HG03159 (cell line): Measurements from ENCODE around the gene PCNT.

Experiments
- ATAC-seq: cut with Tn5 transposase; IDR thresholded peaks from one replicate; pipeline ENCODE4 v1.9.1; 2021; ENCODE audit warnings: mild to moderate bottlenecking, moderate library complexity; ENCODE audit not compliant: unreplicated experiment

The PCNT gene

DNA sequence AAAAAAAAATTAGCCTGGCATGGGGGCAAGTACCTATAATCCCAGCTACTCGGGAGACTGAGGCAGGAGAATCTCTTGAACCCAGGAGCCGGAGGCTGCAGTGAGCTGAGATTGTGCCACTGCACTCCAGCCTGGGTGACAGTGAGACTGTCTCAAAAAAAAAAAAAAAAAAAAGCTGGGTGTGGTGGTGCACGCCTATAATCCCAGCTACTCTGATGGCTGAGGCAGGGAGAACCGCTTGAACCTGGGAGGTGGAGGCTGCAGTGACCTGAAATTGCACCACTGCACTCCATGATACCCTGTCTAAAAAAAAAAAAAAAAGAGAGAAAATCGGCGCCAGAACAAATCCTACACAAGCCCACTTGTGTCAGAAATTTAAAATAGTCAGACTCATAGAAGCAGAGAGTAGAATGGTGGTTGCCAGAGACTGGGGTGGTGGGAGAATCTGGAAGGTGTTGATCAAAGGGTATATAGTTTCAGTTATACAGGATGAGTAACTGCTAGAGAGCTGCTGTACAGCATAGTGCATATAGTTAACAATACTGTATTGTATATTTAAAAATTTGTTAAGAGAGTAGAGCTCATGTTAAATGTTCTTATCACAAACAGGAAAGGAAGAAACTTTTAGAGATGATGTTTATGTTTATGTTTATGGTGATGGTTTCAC is 144.3 kb downstream of the PCNT start:
- no peak for ATAC-seq

DNA sequence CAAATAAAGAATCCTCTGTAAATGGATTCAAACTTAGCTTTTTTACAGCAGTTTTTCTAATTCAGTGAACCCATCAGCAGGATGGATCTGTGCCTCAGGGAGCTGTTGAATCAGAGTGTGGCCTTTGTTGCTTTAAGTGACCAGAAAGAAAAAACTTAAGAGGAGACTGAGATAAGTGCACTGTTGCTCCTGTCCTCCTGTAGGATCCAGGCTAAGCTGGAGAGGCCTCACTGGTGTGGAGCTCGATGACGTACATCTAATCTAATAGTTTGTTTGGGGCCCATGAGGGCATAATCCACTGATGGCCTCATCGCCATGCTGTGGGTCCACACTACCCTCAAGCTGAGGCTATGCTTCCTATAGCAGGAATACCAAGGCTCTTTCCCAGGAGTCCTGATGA is 145.3 kb downstream of the PCNT start:
- ATAC-seq, result no peak

DNA sequence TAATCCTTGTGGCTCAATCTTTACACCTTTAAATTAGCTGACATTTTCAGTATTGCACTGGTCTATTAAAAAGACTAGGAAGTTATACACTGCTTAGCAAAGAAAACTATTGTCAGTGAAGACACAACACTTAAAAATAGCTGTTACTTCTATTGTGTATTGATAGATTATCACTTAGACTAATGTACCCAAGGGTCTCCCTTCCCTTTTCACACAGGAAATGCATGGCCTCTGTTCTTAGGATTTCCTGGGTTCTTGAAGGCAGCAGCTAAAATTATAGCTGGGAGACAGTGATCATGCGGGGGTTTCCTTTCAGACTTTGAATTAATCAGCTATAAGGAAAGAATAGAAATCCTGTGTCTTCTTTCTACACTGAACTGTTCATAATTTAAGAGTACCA is 147.6 kb downstream of the PCNT start:
- no peak for ATAC-seq

DNA sequence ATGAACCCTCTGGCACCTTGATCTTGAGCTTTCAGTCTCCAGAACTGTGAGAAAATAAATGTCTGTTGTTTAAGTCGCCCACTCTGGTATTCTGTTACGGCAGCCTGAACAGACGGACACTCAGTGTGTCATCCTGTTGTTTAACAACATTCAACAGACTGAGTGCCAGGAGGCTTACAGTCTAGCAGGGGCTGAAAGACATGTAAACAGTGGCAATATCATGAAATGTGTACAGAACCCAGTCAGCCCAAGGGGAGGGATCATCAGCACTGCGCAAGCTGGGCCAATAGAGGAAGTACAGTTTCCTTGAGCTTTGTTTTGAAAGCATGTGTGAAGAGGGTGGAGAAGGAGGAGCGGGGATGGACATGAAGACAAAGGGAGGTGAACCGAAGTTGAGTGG is 148.3 kb downstream of the PCNT start:
- ATAC-seq, result no peak

DNA sequence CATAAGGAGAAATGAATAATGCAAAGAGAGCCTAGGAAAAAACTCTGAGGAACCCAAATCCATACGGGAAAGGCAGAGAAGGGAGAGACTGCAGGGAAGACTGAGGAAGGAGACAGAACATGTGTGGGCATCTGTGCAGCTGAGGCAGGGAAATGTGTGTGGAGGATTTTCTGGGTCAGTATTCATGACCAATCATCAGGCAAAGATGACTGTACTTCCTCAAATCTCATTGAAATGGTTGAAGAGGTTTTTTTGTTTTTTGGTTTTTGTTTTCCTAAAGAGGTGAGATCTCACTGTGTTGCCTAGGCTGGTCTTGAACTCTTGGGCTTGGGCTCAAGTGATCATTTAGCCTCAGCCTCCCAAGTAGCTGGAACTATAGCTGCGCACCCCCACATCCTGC is 150.4 kb downstream of the PCNT start:
- no peak for ATAC-seq

DNA sequence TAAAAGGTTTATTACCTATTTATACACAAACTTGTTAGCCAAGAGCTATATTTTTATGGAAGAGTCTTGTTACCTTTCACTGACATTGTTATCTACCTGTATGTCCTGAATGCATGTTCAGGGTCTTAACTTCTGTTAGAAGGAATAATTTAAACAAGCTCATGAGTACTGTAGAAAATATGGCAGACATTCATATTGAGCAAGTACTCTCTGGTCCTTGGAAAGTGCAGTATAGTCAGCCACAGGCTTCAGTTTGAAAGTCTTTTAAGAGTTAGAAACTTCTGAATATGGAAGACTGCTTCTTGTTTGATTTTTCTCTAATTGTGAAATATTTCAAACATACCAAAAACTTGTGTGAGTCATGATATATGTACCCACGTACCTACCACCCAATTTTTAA is 151.3 kb downstream of the PCNT start:
- ATAC-seq, result no peak

DNA sequence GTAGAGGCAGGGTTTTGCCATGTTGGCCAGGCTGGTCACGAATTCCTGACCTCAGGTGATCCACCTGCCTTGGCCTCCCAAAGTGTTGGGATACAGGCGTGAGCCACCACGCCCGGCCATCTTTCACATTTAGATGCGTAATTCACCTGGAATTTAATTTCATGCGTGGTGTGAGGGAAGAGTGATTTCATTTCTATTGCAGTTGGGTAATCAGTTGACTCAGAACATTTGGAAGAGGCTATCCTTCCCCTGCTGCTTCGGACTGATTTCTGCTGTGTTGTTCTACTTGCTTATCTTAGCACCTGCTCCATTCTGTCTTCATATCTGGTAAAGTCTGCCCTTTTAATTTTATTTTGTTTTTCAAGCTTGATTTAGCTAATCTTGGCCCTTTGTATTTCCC is 153.8 kb downstream of the PCNT start:
- ATAC-seq, result no peak

DNA sequence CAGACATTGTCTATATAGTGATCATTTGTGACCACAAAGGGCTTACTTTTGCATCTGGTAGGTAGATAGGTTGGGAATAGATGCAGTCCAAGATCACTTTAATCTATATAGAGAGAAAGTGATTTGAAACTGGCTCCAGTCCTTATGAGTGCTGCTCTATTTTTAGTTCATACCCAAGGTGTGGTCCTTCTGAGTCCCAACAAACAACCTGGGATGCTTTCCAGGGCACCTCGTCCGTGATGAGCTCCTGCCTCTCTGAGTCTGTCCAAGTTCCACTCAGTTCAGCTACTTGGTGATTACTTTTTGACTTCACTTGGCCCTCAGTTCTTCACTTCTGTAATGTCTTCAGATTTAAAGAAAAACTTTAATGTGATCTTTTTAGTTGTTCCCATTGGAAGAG is 155.0 kb downstream of the PCNT start:
- no peak for ATAC-seq

DNA sequence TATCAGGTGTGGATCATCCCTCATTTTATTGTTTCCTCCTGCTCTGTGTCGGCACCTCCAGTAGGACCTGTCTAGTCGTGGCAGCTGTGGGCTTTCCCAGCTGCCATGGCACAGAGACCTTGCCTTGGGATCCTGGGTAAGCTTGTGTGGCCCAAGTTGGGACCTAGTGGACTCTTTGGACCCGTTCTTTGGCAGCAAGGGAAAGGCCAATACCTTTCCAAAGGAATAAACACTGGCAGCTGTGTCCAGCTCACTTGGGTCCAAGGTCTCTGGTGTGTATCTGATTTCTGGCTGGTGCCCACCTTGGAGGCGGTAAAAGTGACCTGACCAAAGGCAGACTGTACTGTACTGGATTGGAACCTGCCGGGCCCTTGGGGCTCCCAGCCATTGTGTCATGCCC is 156.5 kb downstream of the PCNT start:
- ATAC-seq, result no peak

DNA sequence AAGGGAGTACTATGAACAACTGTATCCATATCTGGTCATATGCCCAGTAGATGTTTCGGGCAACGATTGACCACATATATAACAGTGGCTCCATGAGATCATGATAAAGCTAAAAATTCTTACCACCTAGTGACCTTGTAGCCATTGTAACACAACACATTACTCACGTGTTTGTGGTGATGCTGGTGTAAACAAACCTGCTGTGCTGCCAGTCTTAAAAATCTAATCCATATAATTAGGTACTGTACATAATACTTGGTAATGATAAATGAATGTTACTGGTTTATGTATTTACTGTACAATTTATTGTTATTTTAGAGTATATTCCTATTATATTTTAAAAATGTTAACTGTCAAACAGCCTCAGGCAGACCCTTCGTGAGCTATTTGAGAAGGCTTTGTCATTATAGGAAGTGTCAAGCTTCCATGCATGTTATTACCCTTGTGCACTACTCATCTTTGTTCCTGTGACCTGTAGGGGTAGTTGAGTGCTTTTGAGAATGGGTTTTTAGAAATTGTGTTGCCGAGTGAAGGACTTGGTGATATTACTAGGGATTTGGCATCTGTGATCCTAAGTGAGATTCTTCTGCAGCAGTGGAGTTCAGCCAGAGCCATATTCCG is 158.4 kb downstream of the PCNT start:
- no peak for ATAC-seq

DNA sequence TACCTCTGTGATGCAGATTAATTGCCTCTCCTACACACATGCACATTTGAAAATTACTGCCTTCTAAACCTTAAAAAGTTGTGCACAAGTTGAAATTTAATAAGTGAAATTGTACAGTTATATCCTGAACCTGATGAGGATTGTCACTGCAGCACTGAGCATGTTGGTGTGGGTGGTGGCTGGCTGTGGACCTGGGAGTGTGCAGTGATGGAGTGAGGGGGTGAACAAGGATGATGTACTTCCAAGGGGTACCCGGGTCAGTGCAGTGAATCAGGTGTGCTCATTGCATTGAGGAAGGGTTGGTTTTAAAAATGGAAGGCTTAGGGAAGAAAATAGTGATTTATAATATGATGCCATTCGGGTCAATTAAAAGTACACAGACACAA is 158.9 kb downstream of the PCNT start:
- ATAC-seq, result no peak

DNA sequence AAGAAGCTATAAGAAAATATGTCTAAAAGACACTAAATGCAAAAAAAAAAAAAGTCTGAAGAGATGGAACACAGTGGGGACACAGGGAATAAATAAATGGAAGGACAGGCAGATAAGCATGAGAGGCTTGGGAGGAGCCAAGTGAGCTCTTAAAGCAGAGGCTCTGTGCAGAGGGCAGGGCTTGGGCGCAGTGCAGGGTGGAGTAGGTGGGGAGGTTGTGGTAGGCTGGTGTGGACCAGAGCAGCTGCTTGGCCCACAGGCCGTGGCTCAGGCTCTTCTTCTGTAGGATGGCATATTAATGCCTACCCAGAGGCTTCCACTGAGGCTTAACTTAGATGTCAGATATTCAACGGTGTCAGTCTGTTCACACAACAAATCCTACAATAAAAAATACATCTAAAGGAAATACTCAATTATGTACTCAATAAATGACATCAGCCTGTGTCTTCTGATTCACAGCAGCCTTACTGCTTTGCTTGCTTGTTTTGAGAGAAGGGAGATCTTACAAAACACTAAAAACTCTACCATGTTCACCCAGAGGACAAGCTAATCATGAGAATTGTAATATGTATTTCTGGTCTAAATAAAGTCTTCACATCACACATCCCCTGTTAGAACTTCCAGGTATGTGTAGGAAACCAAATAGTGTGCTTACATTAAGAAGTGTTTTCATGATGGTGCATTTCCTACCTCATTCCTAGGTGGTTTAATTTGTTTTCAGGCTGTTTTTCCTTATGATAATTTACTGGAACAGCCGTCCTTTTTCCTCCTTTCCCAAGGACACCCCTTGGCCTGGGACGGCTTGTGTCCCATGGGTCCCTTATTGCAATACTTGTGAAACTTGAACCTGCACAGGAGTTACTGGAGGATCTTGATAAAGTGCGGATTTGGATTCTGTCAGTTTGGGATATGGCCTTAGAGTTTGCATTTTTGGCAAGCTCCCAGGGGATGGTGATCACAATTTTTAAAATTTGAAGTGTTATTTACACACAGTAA is 159.6 kb downstream of the PCNT start:
- ATAC-seq, result no peak

DNA sequence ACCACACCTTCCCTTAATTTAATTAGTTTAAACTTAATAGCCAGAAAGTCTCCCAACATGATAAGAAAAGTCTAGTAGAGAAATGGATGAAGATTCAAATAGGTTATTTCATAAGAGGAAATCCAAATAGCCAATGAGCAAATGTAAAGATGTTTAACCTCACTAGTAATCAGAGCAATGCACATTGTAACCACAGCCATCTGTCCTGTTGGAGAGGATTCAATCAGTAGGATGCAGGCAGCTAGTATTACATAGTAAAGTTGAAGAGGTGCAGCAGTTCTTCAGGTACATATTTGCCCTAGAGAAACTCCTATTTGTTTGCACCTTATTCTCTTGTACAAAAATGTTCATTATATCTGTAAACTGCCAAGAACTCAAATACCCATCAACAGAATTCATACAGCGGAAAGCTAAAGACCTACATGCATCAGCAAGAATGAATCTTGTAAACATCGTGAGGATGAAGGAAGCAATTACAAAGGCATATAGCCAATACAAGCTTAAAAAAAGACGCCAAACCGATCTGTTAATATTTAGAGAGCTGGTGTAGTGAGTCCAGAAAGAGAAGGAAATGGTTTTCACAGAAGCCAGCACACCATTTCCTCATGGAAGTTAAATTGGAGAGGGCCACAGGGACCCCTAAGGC is 162.6 kb downstream of the PCNT start:
- no peak for ATAC-seq

DNA sequence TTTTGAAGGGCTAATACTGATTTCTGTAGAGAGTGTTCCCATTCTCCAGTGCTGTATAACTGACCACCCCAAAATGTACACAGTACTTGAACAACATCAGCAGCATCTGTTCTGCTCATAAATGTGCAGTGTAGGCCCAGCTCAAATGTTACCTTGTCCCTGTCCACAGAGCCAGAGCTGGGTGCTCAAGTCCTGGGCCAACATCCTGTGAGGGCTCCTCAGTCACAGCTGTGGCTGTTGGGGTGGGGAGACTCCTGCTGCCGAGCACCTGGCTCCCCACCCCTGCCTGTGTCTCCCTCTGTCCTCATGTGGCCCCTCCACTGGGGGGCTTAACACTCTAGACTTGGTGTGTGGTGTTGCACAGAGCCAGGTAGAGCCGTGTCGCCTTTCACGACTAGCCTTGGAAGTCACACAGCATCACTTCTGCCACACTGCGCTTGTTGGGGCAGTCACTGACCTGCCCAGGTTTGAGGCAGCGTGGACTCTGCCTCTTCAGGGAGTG is 165.3 kb downstream of the PCNT start:
- no peak for ATAC-seq

DNA sequence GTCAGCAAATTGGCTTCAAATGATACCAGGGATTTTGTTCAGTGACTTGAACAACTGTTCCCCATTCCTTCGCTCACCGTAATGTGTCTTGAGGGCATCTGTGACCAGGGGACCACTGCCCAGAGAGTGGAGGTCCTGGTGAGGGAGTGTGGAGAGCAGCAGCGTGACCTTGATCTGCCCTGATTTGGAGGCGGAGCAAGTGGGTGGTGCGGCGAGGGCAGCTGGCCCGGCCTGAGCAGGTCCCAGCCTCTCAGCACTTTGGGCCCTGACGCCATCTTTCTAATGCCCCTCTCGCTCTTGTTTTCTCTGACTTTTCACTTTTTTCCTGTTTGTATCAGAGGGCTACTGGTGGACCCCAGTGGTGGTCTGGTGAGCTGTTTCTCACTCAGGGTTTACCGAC is 165.8 kb downstream of the PCNT start:
- ATAC-seq, result no peak

DNA sequence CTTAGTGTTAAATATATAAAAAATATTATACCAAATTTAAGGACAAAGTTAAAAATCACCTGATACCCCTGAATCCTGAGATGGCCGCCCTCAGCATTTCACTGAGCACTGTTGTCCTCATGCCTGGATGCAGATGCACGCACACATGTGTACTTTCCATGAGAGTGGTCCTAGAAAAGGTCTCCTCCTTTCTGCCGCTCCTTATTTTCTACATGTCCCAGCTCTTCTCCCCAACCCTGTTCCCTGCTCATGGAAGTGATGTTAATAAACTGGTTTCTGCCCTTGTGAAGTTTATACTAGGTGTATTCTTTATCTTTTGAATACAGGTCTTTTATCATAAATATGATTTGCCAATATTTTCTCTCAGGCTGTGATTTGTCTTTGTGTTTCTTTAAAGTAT is 167.6 kb downstream of the PCNT start:
- ATAC-seq, result no peak

DNA sequence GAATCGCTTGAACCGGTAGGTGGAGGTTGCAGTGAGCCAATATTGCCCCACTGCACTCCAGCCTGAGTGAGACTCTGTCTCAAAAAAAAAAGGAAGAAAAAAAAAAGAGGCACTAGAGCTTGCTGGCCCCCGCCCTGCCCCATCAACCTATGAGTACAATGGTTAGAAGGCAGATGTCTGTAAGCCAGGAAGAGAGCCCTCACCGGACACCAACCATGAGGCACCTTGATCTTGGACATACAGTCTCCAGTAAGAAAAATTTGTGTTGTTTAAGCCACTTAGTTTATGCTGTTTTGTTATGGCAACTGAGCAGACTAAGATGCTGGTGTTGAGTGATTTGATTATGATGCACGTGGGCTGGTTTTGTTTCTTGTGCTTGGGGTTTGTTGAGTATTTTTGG is 168.9 kb downstream of the PCNT start:
- ATAC-seq, result no peak

DNA sequence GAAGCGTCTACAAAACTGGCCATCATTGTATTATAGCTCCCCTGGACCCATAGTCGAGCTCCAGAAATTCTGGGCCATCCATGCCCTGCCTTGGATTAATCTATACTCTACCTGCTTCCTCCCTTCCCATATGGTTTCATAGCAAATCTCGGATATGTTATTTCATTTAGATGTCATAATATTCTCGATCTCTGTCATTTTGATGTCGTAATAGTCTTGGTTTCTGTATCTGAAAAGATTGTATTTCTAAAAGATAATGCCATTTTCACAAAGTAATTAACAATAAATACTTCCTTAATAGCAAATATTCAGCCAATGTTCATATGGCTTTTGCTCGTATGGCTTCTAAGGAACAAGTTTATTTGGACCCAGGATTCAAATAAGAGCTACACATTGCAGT is 169.9 kb downstream of the PCNT start:
- ATAC-seq, result no peak
